Pulmonary artery endothelial cell (primary cell): Measurements from ENCODE around the gene MRM1. TPM values are rescaled to one million over a fixed set of nuclear protein-coding genes. Genes with fewer than 3 reads are reported as not detected.
"Not testable (repeated sequence)": the region's sequence is repeated elsewhere in the genome, so short reads cannot be mapped to it uniquely, and the experiment has no call there.

Experiments
- DNase-seq: peaks from one replicate; pipeline ENCODE4 v3.0.0-alpha.2; 2011; ENCODE audit warnings: low read depth, low spot score
- total RNA-seq: library from RNA; depleted of rRNA; stranded (reverse); fragments of >200 nt; gene quantifications from 2 replicates; pipeline ENCODE4 v1.2.3, GENCODE V29; 2014

Gene MRM1
- total RNA-seq, 1 donor from 2014 or later, result 3.6 TPM

DNA sequence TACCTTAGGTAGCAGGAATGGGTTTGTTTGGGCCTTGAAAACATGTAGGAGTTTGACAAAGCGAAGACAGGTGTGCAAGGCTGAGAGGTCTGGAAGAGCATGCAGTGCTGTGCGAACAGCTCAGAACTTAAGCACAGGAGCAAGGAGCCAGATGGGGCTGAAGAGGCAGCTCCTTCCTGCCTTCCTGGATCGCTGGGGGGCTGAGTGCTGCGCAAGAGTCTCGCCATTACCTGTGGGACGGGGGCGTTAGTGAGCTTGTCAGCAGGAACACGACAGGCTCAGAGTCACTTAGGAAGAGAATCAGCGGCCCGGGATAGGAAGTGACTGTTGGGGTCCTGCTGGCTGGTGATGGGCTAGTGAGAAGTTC lies 464 bp upstream of the MRM1 start:
- no peak for DNase-seq

DNA sequence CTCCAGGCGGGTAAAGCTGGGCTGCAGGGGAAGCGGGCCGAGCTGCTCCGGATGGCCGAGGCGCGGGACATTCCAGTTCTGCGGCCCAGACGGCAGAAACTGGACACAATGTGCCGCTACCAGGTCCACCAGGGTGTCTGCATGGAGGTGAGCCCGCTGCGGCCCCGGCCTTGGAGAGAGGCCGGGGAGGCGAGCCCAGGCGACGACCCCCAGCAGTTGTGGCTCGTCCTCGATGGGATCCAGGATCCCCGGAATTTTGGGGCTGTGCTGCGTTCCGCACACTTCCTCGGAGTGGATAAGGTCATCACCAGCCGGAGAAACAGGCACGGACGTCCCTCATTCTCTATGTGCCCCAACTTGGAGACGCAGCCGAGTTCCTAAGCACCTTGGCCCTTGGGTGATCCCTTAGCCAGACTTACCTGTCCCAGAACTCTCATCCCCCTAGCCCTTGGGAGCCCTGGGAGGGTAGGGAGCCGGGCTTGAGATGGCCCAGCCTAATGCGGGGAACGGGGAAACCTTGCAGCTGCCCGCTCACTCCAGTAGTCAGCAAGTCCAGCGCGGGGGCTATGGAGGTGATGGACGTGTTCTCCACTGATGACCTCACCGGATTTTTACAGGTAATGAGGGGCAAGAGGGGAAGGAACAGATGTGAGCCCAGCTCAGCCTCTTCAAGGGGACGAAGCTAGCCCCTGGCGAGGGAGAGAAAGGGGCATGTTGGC lies 806 bp downstream of the MRM1 start:
- DNase-seq, result no peak

DNA sequence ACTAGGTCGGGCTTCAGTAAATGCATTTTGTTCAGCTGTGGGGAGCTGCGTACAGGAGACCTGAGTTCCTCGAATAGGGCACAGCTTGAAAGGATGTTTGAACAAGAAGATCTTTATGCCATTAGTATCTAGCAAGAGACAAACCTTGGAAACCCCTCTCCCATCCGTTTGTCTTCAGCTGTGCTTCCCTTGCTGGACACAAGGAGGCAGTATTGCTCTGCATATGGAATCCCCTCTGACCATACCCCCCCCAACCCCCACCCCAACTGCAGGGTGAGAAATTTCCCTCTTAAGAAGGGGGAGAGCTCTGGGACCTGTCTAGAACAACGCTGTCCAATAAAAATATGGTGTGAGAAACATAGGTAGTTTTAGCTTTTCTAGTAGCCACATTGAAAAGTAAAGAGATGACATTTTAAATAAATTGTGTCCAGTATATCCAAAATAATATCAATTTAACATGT lies 1.6 kb downstream of the MRM1 start:
- no peak for DNase-seq

DNA sequence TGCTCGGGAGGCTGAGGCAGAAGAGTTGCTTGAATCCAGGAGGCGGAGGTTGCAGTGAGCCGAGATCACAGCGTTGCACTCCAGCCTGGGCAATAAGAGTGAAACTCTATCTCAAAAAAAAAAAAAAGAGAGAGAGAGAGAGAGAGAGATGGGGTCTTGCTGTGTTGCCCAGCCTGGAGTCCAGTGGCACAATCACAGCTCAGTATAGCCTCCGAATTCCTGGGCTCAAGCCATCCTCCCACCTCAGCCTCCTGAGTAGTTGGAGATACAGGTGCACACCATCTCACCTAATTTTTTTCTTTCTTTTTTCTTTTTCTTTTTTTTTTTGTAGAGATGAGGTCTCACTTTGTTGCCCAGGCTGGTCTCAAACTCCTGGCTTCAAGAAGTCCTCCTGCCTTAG lies 3.6 kb downstream of the MRM1 start:
- DNase-seq, result not testable (repeated sequence)

DNA sequence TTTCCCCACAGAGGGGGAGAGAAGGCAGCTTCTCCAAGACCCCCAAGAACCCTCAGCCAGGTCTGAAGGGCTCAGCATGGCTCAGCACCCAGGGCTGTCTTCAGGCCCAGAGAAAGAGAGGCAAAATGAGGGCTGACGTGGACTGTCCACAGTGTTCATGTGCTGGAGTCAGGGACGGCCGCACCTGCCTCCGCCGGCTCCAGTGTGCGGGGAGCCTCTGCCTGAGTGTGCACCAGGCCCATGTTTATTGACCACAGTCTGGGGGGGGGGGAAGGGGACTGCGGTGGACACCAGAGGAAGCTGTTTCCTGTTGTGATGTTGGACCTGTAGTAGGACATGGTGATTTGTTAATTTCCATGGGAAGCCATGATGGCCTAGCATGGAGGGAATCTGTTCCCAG lies 6.9 kb downstream of the MRM1 start:
- no peak for DNase-seq

DNA sequence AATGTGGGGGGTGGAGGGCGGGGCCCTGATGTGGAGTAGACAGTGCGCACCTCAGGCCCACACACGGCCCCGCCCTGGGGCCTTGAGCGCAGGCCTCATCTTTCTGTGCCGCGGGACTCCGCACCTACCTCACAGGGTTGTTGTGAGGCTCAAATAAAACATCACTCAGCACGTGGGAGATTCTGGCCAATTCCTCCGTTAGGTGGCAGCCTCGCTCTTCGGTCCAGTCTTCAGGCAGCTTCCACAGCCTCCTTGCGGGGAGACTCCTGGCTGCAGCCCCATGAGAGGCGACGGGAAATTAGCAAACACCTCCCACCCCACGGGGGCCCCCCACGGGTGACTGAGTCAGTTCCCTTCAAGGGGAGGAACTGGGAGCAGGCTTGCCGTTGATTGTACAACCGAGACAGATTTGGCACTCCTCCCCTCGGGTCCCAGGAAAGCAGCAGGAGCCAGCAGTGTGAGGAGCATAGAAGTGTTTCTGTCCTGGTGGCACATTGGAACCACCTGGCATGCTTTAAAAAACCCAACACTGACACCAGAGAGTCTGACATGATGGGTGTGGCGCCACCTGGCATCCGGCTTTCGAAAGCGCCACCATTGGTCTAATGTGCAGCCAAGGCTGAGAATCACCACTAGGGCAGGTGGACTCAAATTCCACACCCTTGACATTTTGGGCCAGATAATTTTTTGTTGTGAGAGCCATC lies 7.6 kb downstream of the MRM1 start:
- DNase-seq, result no peak

DNA sequence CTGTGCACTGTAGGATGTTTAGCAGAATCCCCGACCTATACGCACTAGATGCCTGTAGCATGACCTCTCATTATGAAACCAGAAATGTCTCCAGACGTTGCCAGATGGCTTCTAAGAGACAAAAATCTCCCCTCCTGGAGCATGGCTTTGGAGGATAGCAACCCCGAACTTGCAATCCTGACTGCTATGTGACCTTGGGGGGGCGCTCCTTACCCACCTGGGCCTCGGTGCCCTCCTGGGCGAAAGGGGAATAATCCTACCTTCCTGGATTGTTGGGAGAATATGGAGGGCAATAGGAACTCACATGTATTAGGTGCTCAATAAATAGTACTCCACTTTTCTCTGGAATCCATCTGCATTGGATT lies 8.1 kb downstream of the MRM1 start:
- DNase-seq, result no peak

DNA sequence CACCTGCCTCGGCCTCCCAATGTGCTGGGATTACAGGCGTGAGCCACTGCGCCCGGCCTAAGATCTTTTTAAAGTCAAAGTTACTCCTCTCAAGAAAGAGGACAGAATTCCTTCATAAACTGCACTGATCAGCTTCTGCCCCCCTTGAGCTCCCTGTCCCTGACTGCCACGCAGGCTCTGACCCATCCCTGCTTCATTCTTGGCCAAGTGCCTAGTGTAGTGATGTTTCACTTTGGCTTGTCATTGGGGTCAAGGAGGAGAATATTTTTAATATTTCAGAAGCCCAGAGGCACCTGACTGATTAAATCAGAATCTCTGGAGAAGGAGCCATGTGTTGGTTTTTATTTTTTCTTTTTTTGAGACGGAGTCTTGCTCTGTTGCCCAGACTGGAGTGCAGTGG lies 9.1 kb downstream of the MRM1 start:
- no peak for DNase-seq

DNA sequence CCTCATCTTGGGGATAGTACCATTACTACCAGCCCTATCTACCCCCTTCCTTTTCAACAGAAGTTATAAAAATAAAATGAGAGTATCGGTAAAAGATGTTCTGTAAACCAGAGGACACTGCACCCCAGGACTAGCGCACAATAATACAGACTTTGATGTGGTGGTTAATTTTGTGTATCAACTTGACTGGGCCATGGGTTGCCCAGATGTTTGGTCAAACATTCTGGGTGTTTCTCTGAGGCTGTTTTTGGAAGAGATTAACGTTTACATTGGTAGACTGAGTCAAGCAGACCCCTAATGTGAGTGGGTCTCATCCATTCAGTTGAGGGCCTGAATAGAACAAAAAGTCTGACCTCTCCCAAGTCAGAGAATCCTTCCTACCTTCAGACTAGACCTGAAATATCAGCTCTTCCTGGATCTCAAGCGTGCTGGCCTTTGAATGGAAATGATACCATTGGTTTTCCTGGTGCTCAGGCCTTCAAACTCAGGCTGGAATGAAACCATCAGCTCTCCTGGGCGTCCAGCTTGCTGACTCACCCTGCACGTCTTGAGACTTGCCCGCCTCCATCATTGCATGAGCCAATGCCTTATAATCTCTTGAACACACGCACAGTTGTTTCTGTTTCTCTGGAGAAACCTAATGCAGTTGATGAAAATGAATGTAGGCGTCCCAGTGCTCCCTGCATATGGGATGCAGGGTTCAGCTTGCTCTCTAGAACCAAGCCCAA lies 10.1 kb downstream of the MRM1 start:
- no peak for DNase-seq

DNA sequence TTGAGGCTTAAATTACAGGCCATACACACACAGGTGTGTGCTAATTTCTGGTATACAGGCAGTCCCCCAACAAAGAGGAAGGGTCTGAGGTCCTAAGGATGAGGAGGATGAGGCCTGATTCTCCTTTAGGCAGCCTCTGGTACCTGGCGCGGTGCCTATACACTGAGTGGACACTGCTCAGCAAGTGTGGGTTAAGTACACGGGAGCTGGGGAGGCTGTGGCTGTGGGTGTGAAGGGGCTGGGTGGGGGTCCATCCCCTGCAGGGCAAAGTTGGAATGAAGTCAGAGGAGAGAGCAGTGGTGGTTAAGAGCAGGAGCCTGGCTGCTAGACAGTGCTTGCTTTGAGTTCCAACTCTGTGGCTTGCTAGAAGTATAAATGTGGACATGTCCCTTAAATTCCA lies 10.9 kb downstream of the MRM1 start:
- DNase-seq, result no peak

DNA sequence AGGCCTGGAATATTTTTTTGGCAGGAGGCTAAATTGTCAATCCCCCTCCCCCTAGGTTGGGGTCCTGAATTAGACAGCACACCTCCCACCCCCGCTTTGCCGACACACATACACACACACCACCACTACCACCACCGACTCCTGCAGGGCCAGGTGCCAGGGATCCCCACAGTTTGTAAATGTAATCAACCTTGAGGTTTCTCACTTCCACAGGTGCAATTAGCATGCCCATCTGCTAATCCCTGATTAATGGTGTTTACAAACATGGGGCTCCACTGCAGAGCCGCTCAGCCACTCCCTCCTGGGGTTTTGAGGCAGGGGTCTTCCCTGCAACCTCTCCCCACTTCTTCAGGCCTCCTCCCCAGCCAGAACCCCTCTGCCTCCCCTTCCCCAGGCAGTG lies 11.8 kb downstream of the MRM1 start:
- DNase-seq, result no peak

DNA sequence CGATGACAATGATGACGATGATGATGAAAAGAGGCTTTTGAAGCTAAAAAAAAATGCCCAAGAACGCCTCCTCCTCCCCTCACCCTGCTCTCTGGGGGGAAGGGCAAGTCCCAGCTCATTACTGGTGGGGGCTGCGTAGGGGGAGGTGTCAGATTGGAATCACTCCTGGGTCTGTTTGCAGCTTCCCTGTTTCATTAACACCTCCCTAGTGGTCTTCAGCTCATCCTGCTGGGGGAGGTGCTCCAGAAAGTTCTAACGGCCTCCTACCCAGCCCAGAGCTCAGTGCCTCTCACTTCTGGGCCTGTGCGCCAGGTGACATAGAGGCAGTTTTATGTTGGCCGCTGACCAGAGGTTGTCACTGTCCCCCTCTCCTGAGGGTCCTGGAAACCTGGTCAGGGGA lies 12.7 kb downstream of the MRM1 start:
- DNase-seq, result no peak

DNA sequence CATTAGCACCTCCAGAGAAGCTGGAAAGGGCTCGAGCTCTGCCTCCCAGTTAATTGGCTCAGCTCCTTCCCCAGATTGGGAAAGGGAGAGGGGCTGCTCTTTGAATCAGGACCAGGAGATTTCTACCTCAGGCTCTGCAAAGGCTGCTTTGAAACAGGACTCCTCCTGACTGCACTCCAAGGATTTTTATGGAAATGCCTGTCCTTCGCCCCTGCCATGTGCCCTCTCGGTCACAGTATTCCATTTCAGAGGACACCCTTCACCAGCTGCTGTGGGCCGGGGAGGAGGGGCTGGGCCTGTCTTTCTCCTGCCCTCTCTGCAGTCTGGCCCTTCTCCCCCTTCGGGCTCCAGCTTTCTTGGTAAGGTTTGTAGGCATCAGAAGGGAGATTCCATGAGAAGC lies 13.6 kb downstream of the MRM1 start:
- no peak for DNase-seq

DNA sequence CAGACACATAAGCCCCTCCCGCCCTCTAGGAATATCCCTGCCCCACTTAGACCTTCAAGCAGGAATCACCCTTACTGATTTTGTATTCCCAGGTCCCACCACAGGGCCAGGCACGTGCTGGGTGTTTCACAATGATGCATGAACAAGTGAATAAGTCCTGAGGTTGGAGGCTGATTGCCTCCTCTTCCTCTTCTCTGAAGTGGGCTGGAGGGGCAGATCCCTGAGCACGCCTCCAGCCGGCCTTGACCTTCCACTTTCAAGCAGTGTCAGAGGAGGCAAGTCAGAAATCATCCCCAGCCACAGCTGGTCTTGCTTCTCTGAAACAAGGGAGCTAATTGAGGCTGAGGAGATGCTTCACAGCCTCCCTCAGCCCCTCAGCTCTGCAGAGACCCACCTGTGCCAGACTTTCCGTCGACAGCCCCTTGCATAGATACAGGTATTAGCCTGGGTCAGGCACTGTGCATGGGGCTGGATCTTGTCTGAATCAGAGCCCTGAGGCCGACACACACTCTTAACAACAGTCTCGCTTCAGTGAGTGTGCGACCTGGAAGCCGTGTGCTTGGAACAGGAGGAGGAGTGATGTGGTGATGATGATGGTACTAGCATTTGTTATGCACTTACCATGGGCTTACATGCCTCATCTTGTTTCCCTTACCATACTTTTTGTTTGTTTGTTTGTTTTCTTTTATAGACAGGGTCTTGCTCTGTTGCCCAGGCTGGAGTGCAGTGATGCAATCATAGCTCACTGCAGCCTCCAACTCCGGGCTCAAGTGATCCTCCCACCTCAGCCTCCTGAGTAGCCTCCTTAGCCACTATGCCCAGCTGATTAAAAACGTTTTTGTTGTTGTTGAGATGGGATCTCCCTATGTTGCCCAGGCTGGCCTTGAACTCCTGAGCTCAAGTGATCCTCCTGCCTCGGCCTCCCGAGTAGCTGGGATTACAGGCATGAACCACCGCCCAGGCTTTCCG lies 15.0 kb downstream of the MRM1 start:
- no peak for DNase-seq

DNA sequence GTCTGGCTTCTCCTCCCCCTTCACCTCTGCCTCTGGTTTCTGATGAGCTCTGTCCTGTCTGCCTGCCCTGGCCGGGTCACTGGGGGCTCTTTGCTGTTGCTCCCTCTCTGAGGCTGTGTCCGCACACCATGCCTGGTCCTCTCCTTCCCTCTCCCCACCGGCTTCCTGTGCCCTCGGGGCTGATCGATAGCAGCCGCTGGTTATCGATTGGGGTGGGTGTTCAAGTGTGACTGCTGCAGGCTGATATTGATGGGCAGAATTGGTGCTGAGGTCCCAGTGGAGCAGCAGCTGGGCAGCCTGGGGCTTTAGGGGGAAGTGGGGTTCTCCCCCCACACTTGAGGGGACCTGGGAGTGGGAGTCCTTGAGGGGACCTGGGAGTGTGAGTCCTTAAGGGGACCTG lies 16.4 kb downstream of the MRM1 start:
- no peak for DNase-seq

DNA sequence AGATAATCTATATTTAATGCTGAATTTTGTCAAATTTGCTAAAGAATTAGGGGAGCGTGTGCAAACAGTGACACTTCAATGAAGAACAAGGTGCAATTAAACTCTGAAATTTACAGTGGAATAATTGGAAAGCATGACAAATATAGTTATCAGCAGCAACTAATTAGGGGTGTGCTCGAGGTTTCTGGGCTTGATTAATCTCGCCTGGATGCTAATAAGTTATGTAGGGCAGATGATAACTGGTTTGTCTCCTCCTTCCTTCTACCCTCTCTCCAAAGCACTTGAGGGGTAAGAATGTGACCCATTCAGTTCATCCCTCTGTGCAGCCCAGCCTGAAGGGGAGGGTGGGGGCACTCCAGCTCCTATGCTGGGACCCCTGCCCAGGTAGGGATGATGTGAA lies 21.9 kb downstream of the MRM1 start:
- DNase-seq, result no peak

DNA sequence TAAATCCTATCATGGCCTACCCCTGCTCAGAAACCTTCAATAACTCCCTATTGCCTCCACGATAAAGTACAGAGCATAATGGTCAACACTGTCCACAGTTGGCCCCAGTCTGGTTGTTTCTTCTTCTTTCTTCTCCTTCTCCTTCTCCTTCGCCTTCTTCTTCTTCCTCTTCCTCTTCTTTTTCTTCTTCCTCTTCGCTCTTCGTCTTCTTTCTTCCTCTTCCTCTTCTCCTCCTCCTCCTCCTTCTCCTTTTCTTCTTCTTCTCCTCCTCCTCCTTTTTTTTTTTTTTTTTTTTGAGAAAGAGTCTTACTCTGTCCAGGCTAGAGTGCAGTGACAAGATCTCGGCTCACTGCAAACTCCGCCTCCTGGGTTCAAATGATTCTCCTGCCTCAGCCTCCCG lies 23.8 kb downstream of the MRM1 start:
- DNase-seq, result no peak

DNA sequence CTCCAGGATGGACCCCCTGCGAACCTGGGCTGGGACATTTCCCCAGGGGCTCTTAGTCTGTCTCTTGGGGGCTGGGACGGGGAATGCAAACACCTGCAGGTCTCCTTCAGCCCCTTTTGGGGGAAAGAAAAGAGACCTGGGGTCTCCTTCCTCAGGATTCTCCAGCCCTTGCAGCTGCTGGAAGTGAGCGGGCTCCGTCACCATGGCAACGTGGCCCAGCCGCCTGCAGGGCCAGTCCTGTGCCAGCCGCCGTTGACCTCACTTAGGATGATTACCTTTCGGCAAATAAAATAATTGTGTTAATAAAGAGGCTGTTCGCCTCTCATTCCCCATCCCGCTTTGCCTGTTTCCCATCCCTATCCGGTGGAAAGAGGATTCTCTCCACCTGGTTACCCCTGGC lies 25.7 kb downstream of the MRM1 start:
- DNase-seq, result no peak

DNA sequence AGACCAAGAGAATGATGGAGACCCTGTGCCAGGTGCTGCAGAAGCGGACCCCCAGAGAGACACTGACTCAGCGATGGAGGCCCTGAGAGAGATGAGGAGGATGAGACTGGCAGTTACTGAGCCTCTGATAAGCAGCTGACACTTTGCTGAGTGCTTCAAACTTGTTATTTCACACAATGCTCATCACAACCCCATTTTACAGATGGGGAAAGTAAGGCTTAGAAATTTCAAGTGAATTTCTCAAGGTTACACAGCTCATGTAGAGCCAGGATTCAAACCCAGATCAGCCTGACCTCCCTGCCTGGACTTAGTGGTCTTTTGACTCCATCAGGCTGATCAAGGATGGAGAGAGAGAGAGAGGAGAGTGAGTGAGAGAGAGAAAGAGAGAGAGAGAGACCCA lies 27.2 kb downstream of the MRM1 start:
- DNase-seq, result no peak

DNA sequence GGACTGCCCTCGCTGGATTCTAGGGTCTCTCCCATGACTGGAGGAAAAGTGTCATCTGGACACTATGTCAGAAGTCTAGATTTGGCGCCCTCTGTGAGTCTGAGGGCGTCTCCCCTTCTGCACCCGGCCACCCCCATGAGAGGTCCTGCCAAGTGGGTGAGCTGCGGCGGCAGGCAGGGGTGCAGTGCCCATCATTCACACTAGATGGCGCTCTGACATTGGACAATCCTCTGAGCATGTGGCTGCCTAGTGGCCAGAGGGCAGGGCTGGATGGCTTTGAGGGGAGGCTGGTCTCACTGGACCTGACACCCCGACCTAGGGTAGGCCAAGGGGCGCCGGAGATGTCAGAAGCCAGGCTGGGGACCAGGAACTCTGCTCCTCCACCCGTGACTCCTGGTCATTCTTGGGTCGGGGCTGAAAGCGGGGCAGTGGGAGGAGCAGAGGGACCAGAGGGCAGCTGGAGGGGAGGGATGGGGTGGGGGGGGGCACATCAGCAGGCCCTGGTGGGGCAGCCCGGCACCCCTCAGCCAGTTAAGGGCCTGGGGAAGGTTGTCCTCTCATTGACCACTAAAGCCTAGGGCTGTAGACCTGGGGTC lies 28.0 kb downstream of the MRM1 start:
- DNase-seq, result peak; percentile 13

DNA sequence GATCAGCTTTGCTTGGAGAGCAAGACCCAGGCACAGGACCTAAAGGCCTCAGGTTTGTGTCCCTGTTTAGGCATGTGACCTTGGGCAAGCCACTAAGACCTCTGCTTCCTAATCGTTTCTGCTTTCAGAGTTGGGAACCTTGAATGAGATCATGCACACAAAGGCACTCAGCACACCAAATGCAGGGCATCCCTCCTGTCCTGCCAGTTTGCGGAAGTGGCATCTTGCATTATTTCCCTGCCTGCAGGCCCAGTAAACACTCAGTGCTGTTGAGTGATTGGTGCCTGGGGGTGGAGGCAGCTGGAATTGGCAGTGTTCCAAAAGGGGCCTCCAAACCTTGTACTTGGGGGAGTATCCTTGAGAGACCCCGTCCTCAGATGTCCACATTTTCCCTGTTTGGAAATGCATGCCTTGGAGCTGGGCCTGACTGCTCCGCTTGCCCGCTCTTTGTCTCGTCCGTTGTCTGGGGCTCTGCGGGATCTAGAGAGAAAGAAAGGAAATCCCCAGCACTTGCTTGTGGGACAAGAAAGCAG lies 28.7 kb downstream of the MRM1 start:
- no peak for DNase-seq
